Thyroid gland (tissue), 4 donors: ENCODE measurements around the gene ZNF280A.

ENCODE experiments used
- POLR2A ChIP-seq, 2 donors: fragments of 450-650 bp; IDR thresholded peaks; one replicate each; pipeline ENCODE4 v1.6.1; 2017; ENCODE audit warnings: antibody characterized with exemption in 2 of 2, mild to moderate bottlenecking in 2 of 2, moderate library complexity in 1 of 2
- TF ChIP-seq, protein P1 (sequence below), 6 experiments: fragments of 200-600 bp in 3 of 6; fragments of 450-650 bp in 3 of 6; sonication (generic) in 3 of 6; IDR thresholded peaks; one replicate each; pipeline ENCODE4 v1.5.1; 2016 to 2019; ENCODE audit warnings: antibody characterized with exemption in 6 of 6, mild to moderate bottlenecking in 2 of 6, inconsistent platforms in 1 of 6, moderate library complexity in 1 of 6

DNA sequence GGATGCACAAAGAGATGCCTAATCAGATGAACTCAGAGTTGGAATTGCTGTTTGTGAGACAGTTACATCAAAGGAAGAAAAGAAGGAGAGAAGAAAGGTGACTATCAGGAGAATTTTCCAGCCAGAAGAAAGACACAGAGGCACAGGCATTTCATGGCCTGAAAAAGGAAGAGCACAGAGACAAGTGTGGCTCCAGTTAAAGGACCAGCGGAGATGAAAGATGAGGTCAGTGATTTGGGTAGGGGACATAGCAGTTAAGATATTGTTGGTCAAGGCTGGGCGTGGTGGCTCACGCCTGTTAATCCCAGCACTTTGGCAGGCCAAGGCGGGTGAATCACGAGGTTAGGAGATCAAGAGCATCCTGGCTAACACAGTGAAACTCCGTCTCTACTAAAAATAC, 3.4 kb upstream of the ZNF280A start:
- TF ChIP-seq, protein P1, sequence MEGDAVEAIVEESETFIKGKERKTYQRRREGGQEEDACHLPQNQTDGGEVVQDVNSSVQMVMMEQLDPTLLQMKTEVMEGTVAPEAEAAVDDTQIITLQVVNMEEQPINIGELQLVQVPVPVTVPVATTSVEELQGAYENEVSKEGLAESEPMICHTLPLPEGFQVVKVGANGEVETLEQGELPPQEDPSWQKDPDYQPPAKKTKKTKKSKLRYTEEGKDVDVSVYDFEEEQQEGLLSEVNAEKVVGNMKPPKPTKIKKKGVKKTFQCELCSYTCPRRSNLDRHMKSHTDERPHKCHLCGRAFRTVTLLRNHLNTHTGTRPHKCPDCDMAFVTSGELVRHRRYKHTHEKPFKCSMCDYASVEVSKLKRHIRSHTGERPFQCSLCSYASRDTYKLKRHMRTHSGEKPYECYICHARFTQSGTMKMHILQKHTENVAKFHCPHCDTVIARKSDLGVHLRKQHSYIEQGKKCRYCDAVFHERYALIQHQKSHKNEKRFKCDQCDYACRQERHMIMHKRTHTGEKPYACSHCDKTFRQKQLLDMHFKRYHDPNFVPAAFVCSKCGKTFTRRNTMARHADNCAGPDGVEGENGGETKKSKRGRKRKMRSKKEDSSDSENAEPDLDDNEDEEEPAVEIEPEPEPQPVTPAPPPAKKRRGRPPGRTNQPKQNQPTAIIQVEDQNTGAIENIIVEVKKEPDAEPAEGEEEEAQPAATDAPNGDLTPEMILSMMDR (IDR thresholded peaks at IDR 0.05): no peak
- no peak for TF ChIP-seq POLR2A (IDR thresholded peaks at IDR 0.05)
